Astrocyte (in vitro differentiated cells and primary cell): Measurements from ENCODE around the gene PHB1.

ENCODE experiments used
- EZH2 ChIP-seq: IDR thresholded peaks from 2 replicates; pipeline ENCODE4 v1.6.1; 2012; ENCODE audit warnings: mild to moderate bottlenecking, low read length, inconsistent platforms; ENCODE audit not compliant: insufficient read depth
- TF ChIP-seq, protein P1 (sequence below): IDR thresholded peaks from 2 replicates; pipeline ENCODE4 v1.5.1; 2011; ENCODE audit warnings: low read depth, mild to moderate bottlenecking, inconsistent platforms, low read length, moderate library complexity; ENCODE audit not compliant: insufficient read depth

GRCh38 chr17:49387498-49388289 lies 27.0 kb downstream of the PHB1 start:
- no peak for TF ChIP-seq EZH2
- TF ChIP-seq, protein P1, sequence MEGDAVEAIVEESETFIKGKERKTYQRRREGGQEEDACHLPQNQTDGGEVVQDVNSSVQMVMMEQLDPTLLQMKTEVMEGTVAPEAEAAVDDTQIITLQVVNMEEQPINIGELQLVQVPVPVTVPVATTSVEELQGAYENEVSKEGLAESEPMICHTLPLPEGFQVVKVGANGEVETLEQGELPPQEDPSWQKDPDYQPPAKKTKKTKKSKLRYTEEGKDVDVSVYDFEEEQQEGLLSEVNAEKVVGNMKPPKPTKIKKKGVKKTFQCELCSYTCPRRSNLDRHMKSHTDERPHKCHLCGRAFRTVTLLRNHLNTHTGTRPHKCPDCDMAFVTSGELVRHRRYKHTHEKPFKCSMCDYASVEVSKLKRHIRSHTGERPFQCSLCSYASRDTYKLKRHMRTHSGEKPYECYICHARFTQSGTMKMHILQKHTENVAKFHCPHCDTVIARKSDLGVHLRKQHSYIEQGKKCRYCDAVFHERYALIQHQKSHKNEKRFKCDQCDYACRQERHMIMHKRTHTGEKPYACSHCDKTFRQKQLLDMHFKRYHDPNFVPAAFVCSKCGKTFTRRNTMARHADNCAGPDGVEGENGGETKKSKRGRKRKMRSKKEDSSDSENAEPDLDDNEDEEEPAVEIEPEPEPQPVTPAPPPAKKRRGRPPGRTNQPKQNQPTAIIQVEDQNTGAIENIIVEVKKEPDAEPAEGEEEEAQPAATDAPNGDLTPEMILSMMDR, result no peak
